Erythroblast (primary cell): ENCODE measurements around the gene TMEM106C.

Experiments
- DNase-seq, 2 experiments: peaks; one replicate each; lab custom pipeline; 2025; lab: John Stamatoyannopoulos, UW
- GATA1 ChIP-seq: IDR thresholded peaks from 2 replicates; pipeline ENCODE4 v1.6.1; 2011; ENCODE audit warnings: low read depth, mild to moderate bottlenecking, control low read depth, low read length, moderate library complexity
- POLR2A ChIP-seq: IDR thresholded peaks from 2 replicates; pipeline ENCODE4 v1.6.1; 2011; ENCODE audit warnings: mild to moderate bottlenecking, low read length

TMEM106C gene

GRCh38 chr12:47964106-47964728, 821 bp downstream of the TMEM106C start:
- TF ChIP-seq GATA1 (no peak), POLR2A (no peak)
- peak; percentile 34 to 46 for DNase-seq

DNA sequence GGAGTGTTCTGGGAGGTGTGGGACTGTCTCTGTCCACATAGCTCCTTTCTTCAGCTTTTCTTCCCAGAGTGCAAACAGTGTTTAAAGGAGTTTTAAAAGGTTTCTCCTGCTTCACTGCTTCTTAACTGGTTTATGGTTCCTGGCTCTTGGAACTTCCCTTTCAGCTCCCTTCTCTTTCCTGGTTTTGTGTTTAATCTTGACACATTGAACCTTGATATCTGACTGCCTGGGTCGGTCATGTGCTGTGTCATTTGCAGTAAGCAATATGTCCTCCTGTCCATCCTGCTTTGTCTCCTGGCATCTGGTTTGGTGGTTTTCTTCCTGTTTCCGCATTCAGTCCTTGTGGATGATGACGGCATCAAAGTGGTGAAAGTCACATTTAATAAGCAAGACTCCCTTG, 2.2 kb downstream of the TMEM106C start:
- no peak for TF ChIP-seq GATA1
- TF ChIP-seq POLR2A = no peak
- no peak for DNase-seq

DNA sequence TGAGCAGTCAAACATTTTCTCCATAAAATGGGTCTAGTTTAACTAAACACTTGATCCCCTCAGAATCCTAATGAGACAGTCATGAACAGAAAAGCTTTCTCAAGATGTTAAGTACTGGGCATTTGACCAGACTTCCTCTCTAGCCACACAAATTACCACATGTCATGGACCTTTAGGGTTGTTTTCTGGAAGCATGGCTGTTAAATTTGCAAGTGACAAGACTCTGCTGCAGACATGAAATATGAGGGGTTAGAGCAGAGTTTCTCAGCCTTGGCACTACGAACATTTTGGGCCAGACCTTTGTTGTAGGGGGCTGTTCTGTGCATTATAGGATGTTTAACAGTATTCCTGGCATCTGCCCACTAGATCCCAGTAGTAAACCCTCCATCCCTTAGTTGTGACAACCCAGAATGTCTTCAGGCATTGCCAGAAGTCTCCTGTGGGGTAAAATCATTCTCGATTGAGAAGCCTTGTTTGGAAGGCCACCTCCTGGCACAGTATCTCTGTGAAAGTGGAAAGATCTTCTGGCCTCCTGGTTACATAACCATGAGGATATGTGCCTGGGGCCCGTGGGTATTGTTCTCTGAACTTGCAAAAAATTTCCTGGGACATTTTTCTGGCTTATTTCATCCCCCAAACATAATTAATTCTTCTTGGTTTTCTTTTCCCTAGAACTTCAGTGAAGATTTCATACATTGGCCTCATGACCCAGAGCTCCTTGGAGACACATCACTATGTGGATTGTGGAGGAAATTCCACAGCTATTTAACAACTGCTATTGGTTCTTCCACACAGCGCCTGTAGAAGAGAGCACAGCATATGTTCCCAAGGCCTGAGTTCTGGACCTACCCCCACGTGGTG, 4.3 kb downstream of the TMEM106C start:
- TF ChIP-seq POLR2A (no peak), GATA1 (no peak)
- no peak for DNase-seq

DNA sequence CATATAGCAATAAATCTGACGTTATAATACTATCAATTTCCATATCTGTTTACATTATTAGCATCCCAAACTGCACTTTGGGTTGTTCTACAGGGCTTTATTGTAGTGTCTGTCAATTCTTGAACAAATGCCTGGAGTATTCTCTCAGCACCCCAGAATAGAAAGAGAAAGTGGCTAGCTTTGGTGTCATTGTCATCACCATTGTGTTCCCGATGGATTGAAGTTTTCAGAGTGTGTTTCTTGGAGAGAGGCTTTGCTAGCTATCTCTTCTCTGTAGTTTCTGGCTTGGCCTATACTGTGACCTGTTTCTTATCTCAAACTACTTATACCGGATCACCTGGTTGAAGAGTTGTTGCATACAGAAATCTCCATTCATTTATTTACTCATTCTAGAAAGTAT, 6.4 kb downstream of the TMEM106C start:
- TF ChIP-seq GATA1 (no peak), POLR2A (no peak)
- DNase-seq = no peak

DNA sequence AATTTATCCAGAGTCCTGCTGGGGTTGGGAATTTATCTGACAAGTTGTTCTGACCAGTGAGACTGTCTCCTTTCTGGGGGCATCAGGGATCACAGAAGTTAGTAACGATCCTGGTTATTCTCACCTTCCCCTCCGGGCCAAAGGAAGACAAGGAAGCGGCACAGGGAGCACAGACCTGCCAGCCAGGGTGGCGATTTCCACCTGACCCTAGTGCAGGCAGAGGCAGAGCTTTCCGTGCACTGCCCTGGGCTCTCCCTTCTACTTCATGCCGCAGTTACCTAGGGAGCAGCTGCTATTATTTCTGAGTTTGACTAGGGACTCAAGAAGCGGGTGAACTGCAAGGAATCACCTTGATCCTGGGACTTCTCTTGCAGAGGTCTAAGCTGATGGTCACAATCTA, 7.4 kb downstream of the TMEM106C start:
- no peak for DNase-seq
- no peak for TF ChIP-seq GATA1

- DNase-seq = no peak
- no peak for TF ChIP-seq GATA1
- no peak for TF ChIP-seq POLR2A
Observed at GRCh38 chr12:47972895-47973294, 9.5 kb downstream of the TMEM106C start.

DNA sequence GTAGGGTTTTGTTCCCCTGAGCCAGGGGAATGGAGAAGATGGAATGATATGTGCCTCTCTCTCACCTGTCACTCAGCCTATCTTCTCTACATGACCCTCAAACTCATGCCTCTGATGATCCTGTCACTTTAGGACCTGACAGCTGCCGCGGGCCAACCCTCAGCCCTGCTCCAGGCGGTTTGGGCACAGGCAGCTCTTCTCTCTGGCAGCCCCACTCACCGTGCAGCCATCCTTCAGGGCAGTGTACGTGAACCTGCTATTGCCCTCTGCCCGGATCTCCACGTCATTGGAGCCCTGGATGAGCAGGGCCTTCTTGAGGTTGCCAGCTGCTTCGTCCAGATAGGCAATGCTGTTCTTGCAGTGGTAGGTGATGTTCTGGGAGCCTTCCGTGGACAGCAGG, 10.5 kb downstream of the TMEM106C start:
- no peak for DNase-seq
- no peak for TF ChIP-seq POLR2A
- no peak for TF ChIP-seq GATA1

GRCh38 chr12:47975036-47975620, 11.7 kb downstream of the TMEM106C start:
- no peak for TF ChIP-seq GATA1
- no peak for TF ChIP-seq POLR2A
- DNase-seq = no peak

- DNase-seq = no peak
- TF ChIP-seq POLR2A (no peak), GATA1 (no peak)
Observed at GRCh38 chr12:47975816-47976215, 12.4 kb downstream of the TMEM106C start.

DNA sequence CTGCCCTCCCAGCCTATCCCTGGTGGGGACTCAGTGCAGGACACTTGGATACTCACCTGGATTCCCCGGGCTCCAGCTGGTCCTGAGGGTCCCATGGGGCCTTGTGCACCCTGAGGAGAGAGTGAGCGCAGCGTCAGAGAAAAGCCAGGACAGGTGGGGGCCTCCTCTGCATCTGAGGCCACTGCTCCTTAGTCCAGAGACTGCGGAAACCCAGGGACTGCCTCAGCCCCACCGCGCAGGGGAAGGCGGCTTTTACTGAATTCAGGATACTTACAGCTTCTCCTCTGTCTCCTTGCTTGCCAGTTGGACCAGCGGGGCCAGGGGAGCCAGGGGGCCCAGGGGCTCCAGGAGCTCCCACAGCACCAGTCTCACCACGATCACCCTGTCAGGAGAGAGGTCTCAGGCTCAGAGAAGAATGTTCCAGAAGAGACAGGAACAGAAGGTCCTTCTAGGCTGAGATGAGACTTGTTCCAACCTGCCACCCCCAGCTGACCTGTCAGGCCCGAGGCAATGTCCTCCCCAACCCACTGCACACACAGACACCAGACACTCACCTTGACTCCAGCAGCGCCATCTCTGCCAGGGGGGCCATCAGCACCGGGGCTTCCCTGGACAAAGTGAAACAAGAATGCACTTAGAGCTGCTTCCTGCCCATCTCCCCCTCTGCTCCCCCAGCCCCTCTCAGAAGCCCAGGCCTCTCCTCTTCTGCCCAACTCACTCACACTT, 13.8 kb downstream of the TMEM106C start:
- DNase-seq = no peak
- TF ChIP-seq GATA1 (no peak), POLR2A (no peak)

- TF ChIP-seq GATA1 (no peak), POLR2A (no peak)
- DNase-seq = no peak
Observed at GRCh38 chr12:47977772-47978597, 14.6 kb downstream of the TMEM106C start.

DNA sequence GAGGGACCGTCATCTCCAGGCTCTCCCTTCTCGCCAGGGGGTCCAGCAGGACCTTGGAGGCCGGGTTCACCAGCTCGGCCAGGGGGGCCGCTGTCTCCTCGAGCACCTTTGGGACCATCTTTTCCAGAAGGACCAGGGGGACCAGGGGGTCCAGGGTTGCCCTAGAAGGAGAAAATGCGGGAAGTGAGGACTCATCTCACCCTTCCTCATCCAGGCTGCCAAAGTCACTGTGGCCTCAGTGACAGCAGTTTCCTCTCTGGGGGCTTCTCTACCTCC, 15.1 kb downstream of the TMEM106C start:
- no peak for DNase-seq
- TF ChIP-seq POLR2A (no peak), GATA1 (no peak)

- no peak for DNase-seq
- TF ChIP-seq GATA1 (no peak), POLR2A (no peak)
Observed at GRCh38 chr12:47979166-47979565, 15.8 kb downstream of the TMEM106C start.
